ENCODE results near the gene CHMP3. TPM values are rescaled to one million over a fixed set of nuclear protein-coding genes. Genes with fewer than 3 reads are reported as not detected.

CHMP3 gene
- polyA plus RNA-seq, 1 experiment, result 107 TPM

- TF ChIP-seq CTCF (IDR thresholded peaks at IDR 0.05; ENCODE audit: insufficient read depth, low read depth, low read length), result no peak
- Histone ChIP-seq H3K27me3 (ENCODE audit: control insufficient read depth, insufficient read depth, low read length) (no peaks in the 10 kb centered on the region), H3K4me3 (ENCODE audit: low read depth, low read length) (no peak overlapping the region), H3K36me3 (ENCODE audit: control insufficient read depth, insufficient read depth, low read length) (peaks cover 47% of the 10 kb centered on the region)
- no peak for DNase-seq (ENCODE audit: low read depth)
- ChIA-PET CTCF (no interaction called here), POLR2A (no interaction called here)
Observed at GRCh38 chr2:86485103-86485502, 78.1 kb downstream of the CHMP3 start.

GRCh38 chr2:86484385-86484784 is 78.9 kb downstream of the CHMP3 start:
- no peak for TF ChIP-seq CTCF (IDR thresholded peaks at IDR 0.05; ENCODE audit: insufficient read depth, low read depth, low read length)
- POLR2A ChIA-PET, result no interaction called here
- Histone ChIP-seq H3K36me3 (ENCODE audit: control insufficient read depth, insufficient read depth, low read length) (peaks cover 47% of the 10 kb centered on the region), H3K4me3 (ENCODE audit: low read depth, low read length) (no peak overlapping the region), H3K27me3 (ENCODE audit: control insufficient read depth, insufficient read depth, low read length) (no peaks in the 10 kb centered on the region)
- DNase-seq (ENCODE audit: low read depth), result no peak
- CTCF ChIA-PET, result no interaction called here

- no peaks in the 10 kb centered on the region for H3K27me3 ChIP-seq (ENCODE audit: control insufficient read depth, insufficient read depth, low read length)
- ChIA-PET CTCF (no interaction called here), POLR2A (no interaction called here)
- H3K36me3 ChIP-seq (ENCODE audit: control insufficient read depth, insufficient read depth, low read length), result peaks cover 44% of the 10 kb centered on the region
- H3K4me3 ChIP-seq (ENCODE audit: low read depth, low read length), result no peak overlapping the region
- no peak for TF ChIP-seq CTCF (IDR thresholded peaks at IDR 0.05; ENCODE audit: insufficient read depth, low read depth, low read length)
- no peak for DNase-seq (ENCODE audit: low read depth)
Observed at GRCh38 chr2:86482034-86482433, 81.2 kb downstream of the CHMP3 start.

GRCh38 chr2:86480105-86480504 is 83.1 kb downstream of the CHMP3 start:
- Histone ChIP-seq H3K36me3 (ENCODE audit: control insufficient read depth, insufficient read depth, low read length) (peaks cover 43% of the 10 kb centered on the region), H3K27me3 (ENCODE audit: control insufficient read depth, insufficient read depth, low read length) (no peaks in the 10 kb centered on the region), H3K4me3 (ENCODE audit: low read depth, low read length) (no peak overlapping the region)
- DNase-seq (ENCODE audit: low read depth), result no peak
- CTCF ChIA-PET, result interaction anchor here (0.7 to 1.2 kb wide), 4 partner anchors 12 to 84 kb away, joined by 3 read pairs; no protein-coding TSS in a partner anchor
- POLR2A ChIA-PET, result no interaction called here
- no peak for TF ChIP-seq CTCF (IDR thresholded peaks at IDR 0.05; ENCODE audit: insufficient read depth, low read depth, low read length)

- DNase-seq (ENCODE audit: low read depth), result no peak
- Histone ChIP-seq H3K27me3 (ENCODE audit: control insufficient read depth, insufficient read depth, low read length) (no peaks in the 10 kb centered on the region), H3K36me3 (ENCODE audit: control insufficient read depth, insufficient read depth, low read length) (peaks cover 28% of the 10 kb centered on the region), H3K4me3 (ENCODE audit: low read depth, low read length) (no peak overlapping the region)
- POLR2A ChIA-PET, result no interaction called here
- CTCF ChIA-PET, result interaction anchor here (0.7 kb wide), 1 partner anchor 10 kb away, joined by 3 read pairs; no protein-coding TSS in a partner anchor
- no peak for TF ChIP-seq CTCF (IDR thresholded peaks at IDR 0.05; ENCODE audit: insufficient read depth, low read depth, low read length)
Observed at GRCh38 chr2:86477349-86477748, 85.9 kb downstream of the CHMP3 start.
